Heart right ventricle (tissue), 16 donors: ENCODE results near the gene MACROD2. TPM values are rescaled to one million over a fixed set of nuclear protein-coding genes. Genes with fewer than 3 reads are reported as not detected.

Source experiments
- ATAC-seq, 8 donors: fragments of 200-7000 bp; cut with Tn5 transposase; one replicate each; pipeline ENCODE4 v1.9.1; 2020; ENCODE audit warnings: mild to moderate bottlenecking in 8 of 8, moderate library complexity in 8 of 8, moderate number of reproducible peaks in 1 of 8
- DNase-seq, 2 donors: peaks; one replicate each; pipeline ENCODE4 v3.0.0-alpha.2; 2020
- H3K27ac ChIP-seq, 10 donors: fragments of 200-600 bp; sonication (generic) in 2 of 10; one replicate each; pipeline versions ENCODE4 v1.5.0 to v1.8.0; 2020 to 2022; ENCODE audit warnings: mild to moderate bottlenecking in 3 of 10
- H3K27me3 ChIP-seq, 7 donors: fragments of 200-600 bp; one replicate each; pipeline ENCODE4 v1.8.0; 2021 to 2022; ENCODE audit warnings: mild to moderate bottlenecking in 2 of 7
- H3K36me3 ChIP-seq, 9 donors: fragments of 200-600 bp; sonication (generic) in 1 of 9; one replicate each; pipeline versions ENCODE4 v1.5.0 to v1.8.0; 2020 to 2022; ENCODE audit warnings: mild to moderate bottlenecking in 2 of 9
- H3K4me1 ChIP-seq, 9 donors: fragments of 200-600 bp; sonication (generic) in 1 of 9; one replicate each; pipeline versions ENCODE4 v1.5.0 to v1.8.0; 2020 to 2022; ENCODE audit warnings: mild to moderate bottlenecking in 4 of 9
- H3K4me3 ChIP-seq, 10 donors: fragments of 200-600 bp; sonication (generic) in 2 of 10; one replicate each; pipeline versions ENCODE4 v1.5.0 to v1.8.0; 2020 to 2022; ENCODE audit warnings: mild to moderate bottlenecking in 7 of 10, moderate library complexity in 2 of 10
- H3K9me3 ChIP-seq, 11 donors: fragments of 200-600 bp in 10 of 11; sonication (generic) in 2 of 11; one replicate each; pipeline versions ENCODE4 v1.5.0 to v1.8.0; 2013 to 2022; ENCODE audit warnings: mild to moderate bottlenecking in 2 of 11, control low read depth in 1 of 11, moderate library complexity in 1 of 11
- WGBS, 2 donors: extraction: QIAGEN DNeasy Blood & Tissue Kit; methylation state at CpG; one replicate each; pipeline ENCODE4 v1.1.7; 2013; ENCODE audit warnings: inconsistent platforms in 1 of 2; 5-methylcytosine and 5-hydroxymethylcytosine counted together
- intact Hi-C, 10 donors: fragments of 100-400 bp; cut with DNase I; formaldehyde crosslinking; loops; one replicate each; pipeline versions ENCODE4 v1.11.1 to v1.14.2; 2022
- polyA plus RNA-seq, 2 donors: library from polyadenylated mRNA; stranded (reverse); fragments of 200-250 nt; gene quantifications; one replicate each; pipeline ENCODE4 v1.2.3, GENCODE V29; 2013
- total RNA-seq, 10 donors: library from RNA; stranded (reverse); fragmentation: NEBNext Ultra II Directional in 3 of 10; extraction: Animal tissue kit (Norgen Biotek cat#: 25700) in 3 of 10; gene quantifications; one replicate each; pipeline versions ENCODE4 v1.2.1 to v1.2.4, GENCODE V29; 2021 to 2023
- TF ChIP-seq, protein P1 (sequence below), 9 donors: fragments of 200-600 bp; sonication (generic) in 2 of 9; IDR thresholded peaks; one replicate each; pipeline versions ENCODE4 v1.5.0 to v1.8.0; 2021 to 2022; ENCODE audit warnings: antibody characterized with exemption in 9 of 9, mild to moderate bottlenecking in 5 of 9, moderate library complexity in 1 of 9
- donor health status: Arrhythmogenic right ventricular cardiomyopathy.
- donor health status: ischemic (EF 13 %, LVEDD 7.1; RV severe dilation, severe dysfunction).
- donor health status: healthy with polysubstance abuse.
- donor health status: DM: no; HTN: yes; CAD: no.
- donor health status: DM: no; HTN: no; CAD: no.
- donor health status: ischemic (EF 25% LVEDD 6.9; RV normal size, moderate dysfunction).
- donor health status: ischemic (EF 25% LVEDD 5.7; RV mildly dilated, moderate dysfunction).
- donor health status: healthy.
- donor health status: DM: yes; HTN: yes; CAD: no.
- donor health status: Ischemic cardiomyopathy.
- donor health status: ischemic (EF 35%, LVEDD 5.7; RV mildly dilated, moderate dysfunction).
- donor health status: nonischemic (EF 11% LVEDD 7.7; RV severe dilation, severe dysfunction).
- donor health status: DM: yes; HTN: yes; CAD: no.
- donor health status: PGD.
- donor health status: ischemic (EF 29% LVEDD 5.4; RV normal size, mild dysfunction).
- donor health status: nonischemic (EF 23%, LVEDD 6.1; RV moderate dilation, normal function).

Gene MACROD2
- total and polyA plus RNA-seq, 12 donors, result 0.28 to 6.4 (median 4.1) TPM

DNA sequence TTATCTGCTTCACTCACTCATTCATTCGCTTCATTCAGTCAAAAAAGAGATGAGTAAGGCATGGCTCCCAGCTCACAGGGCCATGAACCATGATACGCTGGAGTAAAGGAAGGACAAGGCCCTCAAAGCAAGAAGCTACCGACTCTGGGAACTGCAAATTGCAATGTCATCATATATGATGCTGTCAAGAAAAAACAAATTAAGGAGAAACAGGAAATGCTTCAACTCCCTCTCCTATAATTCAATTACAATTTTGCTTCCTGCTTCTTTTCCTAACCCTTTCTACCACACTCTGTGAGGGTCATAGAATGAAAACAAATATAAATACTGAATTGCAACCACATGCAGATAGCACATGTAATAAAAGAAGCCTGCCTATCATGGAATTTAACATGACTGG lies 1067.8 kb downstream of the MACROD2 start:
- DNase-seq, result no peak
- Histone ChIP-seq H3K27me3 (no peaks in the 10 kb centered on the region), H3K9me3 (no peaks in the 10 kb centered on the region), H3K27ac (no peak overlapping the region), H3K36me3 (no peaks in the 10 kb centered on the region), H3K4me1 (no peaks in the 10 kb centered on the region), H3K4me3 (no peak overlapping the region)
- intact Hi-C loops, result no loop called here
- TF ChIP-seq, protein P1, sequence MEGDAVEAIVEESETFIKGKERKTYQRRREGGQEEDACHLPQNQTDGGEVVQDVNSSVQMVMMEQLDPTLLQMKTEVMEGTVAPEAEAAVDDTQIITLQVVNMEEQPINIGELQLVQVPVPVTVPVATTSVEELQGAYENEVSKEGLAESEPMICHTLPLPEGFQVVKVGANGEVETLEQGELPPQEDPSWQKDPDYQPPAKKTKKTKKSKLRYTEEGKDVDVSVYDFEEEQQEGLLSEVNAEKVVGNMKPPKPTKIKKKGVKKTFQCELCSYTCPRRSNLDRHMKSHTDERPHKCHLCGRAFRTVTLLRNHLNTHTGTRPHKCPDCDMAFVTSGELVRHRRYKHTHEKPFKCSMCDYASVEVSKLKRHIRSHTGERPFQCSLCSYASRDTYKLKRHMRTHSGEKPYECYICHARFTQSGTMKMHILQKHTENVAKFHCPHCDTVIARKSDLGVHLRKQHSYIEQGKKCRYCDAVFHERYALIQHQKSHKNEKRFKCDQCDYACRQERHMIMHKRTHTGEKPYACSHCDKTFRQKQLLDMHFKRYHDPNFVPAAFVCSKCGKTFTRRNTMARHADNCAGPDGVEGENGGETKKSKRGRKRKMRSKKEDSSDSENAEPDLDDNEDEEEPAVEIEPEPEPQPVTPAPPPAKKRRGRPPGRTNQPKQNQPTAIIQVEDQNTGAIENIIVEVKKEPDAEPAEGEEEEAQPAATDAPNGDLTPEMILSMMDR (IDR thresholded peaks at IDR 0.05), result no peak
- 59 to 75% methylated on average over 3 of the region's 3 CpGs for WGBS, 2 donors
- no peak for ATAC-seq

DNA sequence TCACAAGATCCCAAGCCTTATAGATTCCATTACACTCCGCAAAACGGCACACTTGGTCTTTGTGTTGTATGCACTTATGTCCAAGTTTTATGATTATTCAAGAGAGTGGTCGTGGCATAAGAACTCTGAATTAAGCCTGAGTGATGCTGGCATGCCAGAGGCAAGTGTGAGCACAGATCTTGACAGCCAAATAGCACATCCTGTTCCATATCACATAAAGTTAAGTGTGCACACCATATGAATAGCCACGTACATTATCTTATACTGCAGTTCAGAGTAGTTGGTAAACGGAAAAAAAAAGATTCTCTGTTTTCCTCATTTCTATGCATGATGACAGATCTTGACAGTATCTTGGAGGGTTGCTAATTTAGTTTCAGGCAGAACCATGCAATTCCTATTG lies 1069.4 kb downstream of the MACROD2 start:
- DNase-seq, result no peak
- no peak for ATAC-seq
- Histone ChIP-seq H3K27ac (no peak overlapping the region), H3K4me3 (no peak overlapping the region), H3K36me3 (no peaks in the 10 kb centered on the region), H3K27me3 (no peaks in the 10 kb centered on the region), H3K9me3 (no peaks in the 10 kb centered on the region), H3K4me1 (no peaks in the 10 kb centered on the region)
- WGBS, 2 donors, result 45 to 46% methylated on average over 5 of the region's 5 CpGs
- TF ChIP-seq, protein P1 (IDR thresholded peaks at IDR 0.05), result no peak
- intact Hi-C loops, result no loop called here

DNA sequence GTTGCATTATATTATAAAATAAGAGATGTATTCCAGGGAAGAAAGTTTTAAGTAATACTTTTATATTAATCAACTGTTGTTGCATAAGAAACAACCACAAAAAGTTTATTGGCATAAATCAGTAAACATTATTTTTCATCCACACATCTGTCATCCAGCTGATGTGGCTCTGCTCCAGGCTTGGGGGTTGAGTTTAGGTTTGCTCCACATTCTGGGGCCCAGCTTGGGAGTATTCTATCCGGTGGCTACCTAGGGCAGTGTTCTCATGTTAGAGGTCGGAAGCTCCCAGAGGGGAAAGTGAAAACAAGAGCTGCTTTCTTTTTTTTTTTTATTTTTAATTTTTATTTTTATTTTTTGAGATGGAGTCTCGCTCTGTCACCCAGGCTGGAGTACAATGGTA lies 1070.5 kb downstream of the MACROD2 start:
- 77 to 79% methylated on average over 3 of the region's 3 CpGs for WGBS, 2 donors
- TF ChIP-seq, protein P1 (IDR thresholded peaks at IDR 0.05), result no peak
- Histone ChIP-seq H3K27me3 (no peaks in the 10 kb centered on the region), H3K4me3 (no peak overlapping the region), H3K36me3 (no peaks in the 10 kb centered on the region), H3K27ac (no peak overlapping the region), H3K4me1 (no peaks in the 10 kb centered on the region), H3K9me3 (no peaks in the 10 kb centered on the region)
- no peak for DNase-seq
- intact Hi-C loops, result no loop called here
- ATAC-seq, result no peak

DNA sequence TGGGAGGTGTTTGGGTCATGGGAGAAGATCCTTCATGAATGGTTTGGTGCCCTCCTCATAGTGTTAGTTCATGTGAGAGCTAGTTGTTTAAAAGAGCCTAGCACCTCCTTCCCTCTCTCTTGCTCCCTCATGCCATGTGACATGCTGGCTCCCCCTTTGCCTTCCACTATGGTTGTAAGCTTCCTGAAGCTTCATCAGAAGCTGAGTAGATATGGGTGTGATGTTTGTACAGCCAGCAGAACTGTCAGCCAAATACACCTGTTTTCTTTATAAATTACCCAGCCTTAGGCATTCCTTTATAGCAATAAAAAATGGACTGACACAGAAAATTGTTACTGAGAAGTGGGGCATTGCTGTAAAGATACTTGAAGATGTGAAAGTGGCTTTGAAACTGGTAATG lies 1073.2 kb downstream of the MACROD2 start:
- Histone ChIP-seq H3K27me3 (no peaks in the 10 kb centered on the region), H3K4me1 (no peaks in the 10 kb centered on the region), H3K4me3 (no peak overlapping the region), H3K27ac (no peak overlapping the region), H3K36me3 (no peaks in the 10 kb centered on the region), H3K9me3 (no peaks in the 10 kb centered on the region)
- ATAC-seq, result no peak
- DNase-seq, result no peak
- TF ChIP-seq, protein P1 (IDR thresholded peaks at IDR 0.05), result no peak
- intact Hi-C loops, result no loop called here

DNA sequence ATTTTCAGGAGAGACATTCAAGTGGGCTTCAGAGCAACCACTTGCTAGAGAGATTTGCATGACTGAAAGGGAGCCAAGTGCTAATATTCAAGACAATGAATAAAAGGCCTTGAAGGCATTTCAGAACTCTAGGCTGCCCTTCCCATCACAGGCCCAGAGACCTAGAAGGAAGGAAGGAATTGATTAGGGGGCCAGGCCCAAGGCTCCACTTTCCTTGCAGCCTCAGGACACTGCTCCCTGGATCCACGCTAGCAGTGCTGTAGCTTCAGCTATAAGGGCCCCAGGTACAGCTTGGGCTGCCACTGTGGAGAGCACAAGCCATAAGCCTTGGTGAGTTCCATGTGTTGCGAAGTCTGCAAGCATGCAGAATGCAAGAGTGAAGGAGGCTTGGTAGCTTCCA lies 1074.0 kb downstream of the MACROD2 start:
- intact Hi-C loops, result no loop called here
- H3K4me3 ChIP-seq, result no peak overlapping the region
- H3K9me3 ChIP-seq, result no peaks in the 10 kb centered on the region
- no peaks in the 10 kb centered on the region for H3K36me3 ChIP-seq
- no peak for DNase-seq
- WGBS, 2 donors, result 83 to 90% methylated on average over 2 of the region's 2 CpGs
- H3K27me3 ChIP-seq, result no peaks in the 10 kb centered on the region
- TF ChIP-seq, protein P1 (IDR thresholded peaks at IDR 0.05), result no peak
- no peak for ATAC-seq
- H3K4me1 ChIP-seq, result no peaks in the 10 kb centered on the region
- H3K27ac ChIP-seq, result no peak overlapping the region
